ENCODE measurements around the gene DMRT1.

Gene DMRT1

GRCh38 chr9:1009101-1009707 lies 167.7 kb downstream of the DMRT1 start:
- H2AFZ ChIP-seq (ENCODE audit: low read depth): peak overlapping the region; percentile 43
- H3K4me2 ChIP-seq: no peak overlapping the region; the same call in 1 of the 2 replicates
- H4K20me1 ChIP-seq (ENCODE audit: insufficient read depth): no peaks in the 10 kb centered on the region
- no peak overlapping the region for H3K27ac ChIP-seq
- no peaks in the 10 kb centered on the region for H3K79me2 ChIP-seq (ENCODE audit: insufficient read depth, low read depth)
- H3K36me3 ChIP-seq (ENCODE audit: insufficient read depth): no peaks in the 10 kb centered on the region
- H3K27me3 ChIP-seq (ENCODE audit: insufficient read depth, low read depth): no peaks in the 10 kb centered on the region
- no peak overlapping the region for H3K9ac ChIP-seq
- peak; percentile 94 for TF ChIP-seq CTCF (conservative IDR thresholded peaks at IDR 0.05; ENCODE audit: low read depth, low read length)
- peaks cover 15% of the 10 kb centered on the region for H3K4me1 ChIP-seq (ENCODE audit: low read depth, poor library complexity, severe bottlenecking)
- H3K4me3 ChIP-seq (IDR thresholded peaks at IDR 0.05; ENCODE audit: insufficient read depth, low read depth, low read length): no peak overlapping the region

GRCh38 chr9:1013021-1013420 lies 171.5 kb downstream of the DMRT1 start:
- H3K27me3 ChIP-seq (ENCODE audit: insufficient read depth, low read depth): no peaks in the 10 kb centered on the region
- no peak overlapping the region for H3K4me2 ChIP-seq
- no peak overlapping the region for H2AFZ ChIP-seq (ENCODE audit: low read depth)
- no peaks in the 10 kb centered on the region for H3K79me2 ChIP-seq (ENCODE audit: insufficient read depth, low read depth)
- H4K20me1 ChIP-seq (ENCODE audit: insufficient read depth): no peaks in the 10 kb centered on the region
- no peaks in the 10 kb centered on the region for H3K36me3 ChIP-seq (ENCODE audit: insufficient read depth)
- TF ChIP-seq CTCF (conservative IDR thresholded peaks at IDR 0.05; ENCODE audit: low read depth, low read length): no peak
- no peak overlapping the region for H3K27ac ChIP-seq
- peaks cover 9% of the 10 kb centered on the region for H3K4me1 ChIP-seq (ENCODE audit: low read depth, poor library complexity, severe bottlenecking)
- H3K4me3 ChIP-seq (IDR thresholded peaks at IDR 0.05; ENCODE audit: insufficient read depth, low read depth, low read length): no peak overlapping the region
- no peak overlapping the region for H3K9ac ChIP-seq

- Histone ChIP-seq H3K4me3 (IDR thresholded peaks at IDR 0.05; ENCODE audit: insufficient read depth, low read depth, low read length) (no peak overlapping the region), H3K9ac (no peak overlapping the region), H3K79me2 (ENCODE audit: insufficient read depth, low read depth) (no peaks in the 10 kb centered on the region), H3K27ac (no peak overlapping the region), H2AFZ (ENCODE audit: low read depth) (no peak overlapping the region), H3K4me1 (ENCODE audit: low read depth, poor library complexity, severe bottlenecking) (peaks cover 4% of the 10 kb centered on the region), H3K4me2 (no peak overlapping the region), H3K36me3 (ENCODE audit: insufficient read depth) (no peaks in the 10 kb centered on the region), H3K27me3 (ENCODE audit: insufficient read depth, low read depth) (no peaks in the 10 kb centered on the region), H4K20me1 (ENCODE audit: insufficient read depth) (no peaks in the 10 kb centered on the region)
- no peak for TF ChIP-seq CTCF (conservative IDR thresholded peaks at IDR 0.05; ENCODE audit: low read depth, low read length)
These were observed 172.7 kb downstream of the DMRT1 start for GRCh38 chr9:1014225-1014624.

- H2AFZ ChIP-seq (ENCODE audit: low read depth): no peak overlapping the region
- H3K79me2 ChIP-seq (ENCODE audit: insufficient read depth, low read depth): no peaks in the 10 kb centered on the region
- H3K4me3 ChIP-seq (IDR thresholded peaks at IDR 0.05; ENCODE audit: insufficient read depth, low read depth, low read length): no peak overlapping the region
- no peak overlapping the region for H3K27ac ChIP-seq
- H3K4me1 ChIP-seq (ENCODE audit: low read depth, poor library complexity, severe bottlenecking): peaks cover under 1% of the 10 kb centered on the region
- no peaks in the 10 kb centered on the region for H3K27me3 ChIP-seq (ENCODE audit: insufficient read depth, low read depth)
- no peaks in the 10 kb centered on the region for H3K36me3 ChIP-seq (ENCODE audit: insufficient read depth)
- no peak for TF ChIP-seq CTCF (conservative IDR thresholded peaks at IDR 0.05; ENCODE audit: low read depth, low read length)
- no peak overlapping the region for H3K9ac ChIP-seq
- no peak overlapping the region for H3K4me2 ChIP-seq
- H4K20me1 ChIP-seq (ENCODE audit: insufficient read depth): no peaks in the 10 kb centered on the region
These were observed 173.1 kb downstream of the DMRT1 start for GRCh38 chr9:1014640-1015039.

Data from KMS-11 (cell line).